ENCODE results near the gene FBXO41.

The FBXO41 gene

GRCh38 chr2:73252238-73253027, 31.8 kb downstream of the FBXO41 start:
- Histone ChIP-seq H3K9ac (ENCODE audit: low read depth, low read length) (no peak overlapping the region), H3K9me3 (ENCODE audit: control insufficient read depth, insufficient read depth, low read length) (no peaks in the 10 kb centered on the region), H3K4me1 (ENCODE audit: insufficient read depth, low read length) (peaks cover 3% of the 10 kb centered on the region; the same call in 1 of the 2 replicates), H3K36me3 (ENCODE audit: insufficient read depth, low read length) (peaks cover 44% of the 10 kb centered on the region)

DNA sequence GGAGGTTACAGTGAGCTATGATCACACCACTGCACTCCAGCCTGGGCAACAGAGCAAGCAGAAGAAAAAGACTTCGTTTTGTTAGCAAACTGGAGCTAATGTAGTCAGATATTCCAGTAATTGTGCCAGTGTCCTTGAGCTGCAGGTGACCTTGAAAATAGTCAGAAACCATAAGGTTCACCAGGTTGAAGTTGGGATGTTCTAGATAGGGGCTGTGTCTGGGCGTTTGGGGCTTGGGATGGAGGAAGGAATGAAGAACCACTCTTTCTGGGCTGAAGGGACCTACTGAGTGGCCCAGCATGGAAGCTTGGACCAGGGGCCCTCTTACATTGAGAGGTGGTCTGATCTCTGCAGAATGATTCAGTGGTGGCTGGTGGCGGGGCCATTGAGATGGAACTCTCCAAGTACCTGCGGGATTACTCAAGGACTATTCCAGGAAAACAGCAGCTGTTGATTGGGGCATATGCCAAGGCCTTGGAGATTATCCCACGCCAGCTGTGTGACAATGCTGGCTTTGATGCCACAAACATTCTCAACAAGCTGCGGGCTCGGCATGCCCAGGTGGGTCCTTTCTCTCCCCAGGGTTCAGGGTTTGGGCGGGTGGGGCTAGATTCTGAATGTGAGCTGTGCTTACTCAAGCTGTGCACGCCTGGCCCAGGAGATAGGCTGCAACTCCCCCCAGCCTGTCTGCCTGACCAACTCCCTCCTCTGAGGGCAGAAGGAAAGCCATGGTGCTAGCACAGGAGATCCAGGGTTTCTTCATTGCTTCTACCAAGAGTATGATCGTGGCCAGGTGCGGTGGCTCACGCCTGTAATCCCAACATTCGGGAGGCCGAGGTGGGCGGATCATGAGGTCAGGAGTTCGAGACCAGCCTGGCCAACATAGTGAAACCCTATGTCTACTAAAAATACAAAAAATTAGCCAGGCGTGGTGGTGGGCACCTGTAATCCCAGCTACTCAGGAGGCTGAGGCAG, 33.1 kb downstream of the FBXO41 start:
- Histone ChIP-seq H3K4me1 (ENCODE audit: insufficient read depth, low read length) (peaks cover 3% of the 10 kb centered on the region; the same call in 1 of the 2 replicates), H3K36me3 (ENCODE audit: insufficient read depth, low read length) (peaks cover 45% of the 10 kb centered on the region), H3K9ac (ENCODE audit: low read depth, low read length) (no peak overlapping the region), H3K9me3 (ENCODE audit: control insufficient read depth, insufficient read depth, low read length) (no peaks in the 10 kb centered on the region)

GRCh38 chr2:73249636-73250035, 34.6 kb downstream of the FBXO41 start:
- H3K4me1 ChIP-seq (ENCODE audit: insufficient read depth, low read length): no peaks in the 10 kb centered on the region
- no peak overlapping the region for H3K9ac ChIP-seq (ENCODE audit: low read depth, low read length)
- peaks cover 57% of the 10 kb centered on the region for H3K36me3 ChIP-seq (ENCODE audit: insufficient read depth, low read length)
- no peaks in the 10 kb centered on the region for H3K9me3 ChIP-seq (ENCODE audit: control insufficient read depth, insufficient read depth, low read length)

DNA sequence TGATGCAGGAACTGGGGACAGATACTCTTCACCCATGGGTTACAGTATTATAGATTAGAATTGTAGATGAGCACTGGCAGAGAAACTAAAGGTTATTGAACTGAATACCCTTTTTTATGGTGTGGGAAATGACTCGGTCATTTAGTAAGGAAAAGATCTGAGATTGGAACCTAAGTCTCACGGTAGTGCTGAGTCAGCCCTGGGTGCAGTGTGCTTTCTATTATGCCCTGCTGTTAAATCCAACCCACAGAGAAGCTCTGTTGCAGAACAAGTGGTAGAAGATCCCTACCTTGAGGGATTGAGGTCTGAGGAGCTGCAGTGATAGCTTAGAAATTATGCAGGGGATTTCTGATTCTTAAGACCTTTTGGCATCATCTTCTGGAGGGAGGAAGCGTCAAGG, 37.4 kb downstream of the FBXO41 start:
- H3K9ac ChIP-seq (ENCODE audit: low read depth, low read length): no peak overlapping the region
- H3K9me3 ChIP-seq (ENCODE audit: control insufficient read depth, insufficient read depth, low read length): no peaks in the 10 kb centered on the region
- H3K4me1 ChIP-seq (ENCODE audit: insufficient read depth, low read length): peaks cover 4% of the 10 kb centered on the region; the same call in 1 of the 2 replicates
- H3K36me3 ChIP-seq (ENCODE audit: insufficient read depth, low read length): peaks cover 57% of the 10 kb centered on the region

GRCh38 chr2:73244580-73244979, 39.7 kb downstream of the FBXO41 start:
- H3K36me3 ChIP-seq (ENCODE audit: insufficient read depth, low read length): peaks cover 46% of the 10 kb centered on the region
- no peak overlapping the region for H3K9ac ChIP-seq (ENCODE audit: low read depth, low read length)
- no peaks in the 10 kb centered on the region for H3K9me3 ChIP-seq (ENCODE audit: control insufficient read depth, insufficient read depth, low read length)
- H3K4me1 ChIP-seq (ENCODE audit: insufficient read depth, low read length): peaks cover 4% of the 10 kb centered on the region; the same call in 1 of the 2 replicates

- Histone ChIP-seq H3K9ac (ENCODE audit: low read depth, low read length) (no peak overlapping the region), H3K36me3 (ENCODE audit: insufficient read depth, low read length) (peaks cover 47% of the 10 kb centered on the region), H3K4me1 (ENCODE audit: insufficient read depth, low read length) (peaks cover 4% of the 10 kb centered on the region; the same call in 1 of the 2 replicates), H3K9me3 (ENCODE audit: control insufficient read depth, insufficient read depth, low read length) (no peaks in the 10 kb centered on the region)
Observed at GRCh38 chr2:73243884-73244570, 40.3 kb downstream of the FBXO41 start.

DNA sequence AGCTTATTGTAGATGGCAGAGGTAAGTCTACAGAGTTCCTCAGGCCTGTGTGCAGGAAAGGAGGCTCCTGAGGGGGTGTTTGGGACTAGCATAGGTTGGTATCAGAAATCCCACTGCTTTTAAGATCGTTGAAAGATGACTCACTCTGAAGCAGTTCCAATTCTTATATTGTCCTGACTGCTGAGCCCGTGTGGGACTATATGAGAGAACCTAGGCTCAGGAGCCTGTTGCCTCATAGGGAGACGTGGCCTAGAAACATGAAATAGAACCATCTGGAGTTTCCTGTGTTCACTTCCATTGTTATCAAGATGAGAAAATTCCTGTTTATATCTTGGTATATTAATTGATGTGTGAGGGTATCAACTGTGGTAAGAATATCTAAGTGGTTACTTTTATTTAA, 44.5 kb downstream of the FBXO41 start:
- H3K36me3 ChIP-seq (ENCODE audit: insufficient read depth, low read length): peaks cover 24% of the 10 kb centered on the region

DNA sequence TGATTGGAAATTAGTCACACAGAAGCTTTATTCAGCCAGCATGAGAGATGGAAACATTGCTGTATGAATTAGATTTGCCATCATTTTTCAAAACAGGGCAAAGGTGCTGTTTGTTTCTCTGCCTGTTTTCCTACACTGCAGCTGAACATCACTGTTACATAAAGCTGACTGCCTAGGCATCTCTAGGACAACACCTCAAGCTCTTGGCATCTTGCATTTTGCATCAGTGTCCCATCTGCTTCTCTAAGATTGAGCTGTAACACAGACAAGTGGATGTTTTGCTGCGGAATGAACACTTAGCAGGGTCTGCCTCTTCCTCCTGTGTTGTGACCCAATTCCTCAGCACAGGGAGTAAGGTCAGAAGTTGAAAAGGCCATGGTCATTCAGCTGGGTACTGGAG, 45.3 kb downstream of the FBXO41 start:
- Histone ChIP-seq H3K9ac (ENCODE audit: low read depth, low read length) (no peak overlapping the region), H3K36me3 (ENCODE audit: insufficient read depth, low read length) (peaks cover 18% of the 10 kb centered on the region), H3K4me1 (ENCODE audit: insufficient read depth, low read length) (peaks cover 15% of the 10 kb centered on the region), H3K9me3 (ENCODE audit: control insufficient read depth, insufficient read depth, low read length) (no peaks in the 10 kb centered on the region)

More for the DNA sequence above, 44.5 kb downstream of the FBXO41 start:
- Histone ChIP-seq H3K9me3 (ENCODE audit: control insufficient read depth, insufficient read depth, low read length) (no peaks in the 10 kb centered on the region), H3K9ac (ENCODE audit: low read depth, low read length) (no peak overlapping the region), H3K4me1 (ENCODE audit: insufficient read depth, low read length) (peaks cover 15% of the 10 kb centered on the region)

DNA sequence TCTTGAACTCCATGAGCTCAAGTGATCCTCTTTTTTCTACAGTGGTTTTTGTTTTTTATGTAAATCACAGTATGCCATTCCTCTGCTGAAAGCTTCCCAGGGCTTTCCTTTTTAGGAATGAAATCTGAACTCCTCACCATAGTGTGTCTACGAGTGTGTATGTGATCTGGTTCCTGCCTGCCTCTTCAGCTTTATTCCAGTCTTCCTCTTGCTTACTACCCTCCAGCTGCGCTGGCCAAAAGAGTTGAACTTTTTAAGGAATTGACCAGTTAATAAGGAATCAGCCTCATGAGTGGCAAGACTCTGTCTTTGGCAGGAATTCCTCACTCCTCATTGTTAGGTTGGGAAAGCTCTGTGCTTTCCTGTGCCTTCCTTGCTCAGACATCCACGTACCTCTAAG, 46.1 kb downstream of the FBXO41 start:
- peak overlapping the region; percentile 21 for H3K9ac ChIP-seq (ENCODE audit: low read depth, low read length)
- H3K36me3 ChIP-seq (ENCODE audit: insufficient read depth, low read length): peaks cover 17% of the 10 kb centered on the region
- peaks cover 11% of the 10 kb centered on the region for H3K4me1 ChIP-seq (ENCODE audit: insufficient read depth, low read length)
- H3K9me3 ChIP-seq (ENCODE audit: control insufficient read depth, insufficient read depth, low read length): no peaks in the 10 kb centered on the region

- peaks cover 11% of the 10 kb centered on the region for H3K4me1 ChIP-seq (ENCODE audit: insufficient read depth, low read length)
- no peak overlapping the region for H3K9ac ChIP-seq (ENCODE audit: low read depth, low read length)
- H3K36me3 ChIP-seq (ENCODE audit: insufficient read depth, low read length): peaks cover 9% of the 10 kb centered on the region; the same call in 1 of the 2 replicates
- no peaks in the 10 kb centered on the region for H3K9me3 ChIP-seq (ENCODE audit: control insufficient read depth, insufficient read depth, low read length)
Observed at GRCh38 chr2:73237168-73237567, 47.1 kb downstream of the FBXO41 start.

DNA sequence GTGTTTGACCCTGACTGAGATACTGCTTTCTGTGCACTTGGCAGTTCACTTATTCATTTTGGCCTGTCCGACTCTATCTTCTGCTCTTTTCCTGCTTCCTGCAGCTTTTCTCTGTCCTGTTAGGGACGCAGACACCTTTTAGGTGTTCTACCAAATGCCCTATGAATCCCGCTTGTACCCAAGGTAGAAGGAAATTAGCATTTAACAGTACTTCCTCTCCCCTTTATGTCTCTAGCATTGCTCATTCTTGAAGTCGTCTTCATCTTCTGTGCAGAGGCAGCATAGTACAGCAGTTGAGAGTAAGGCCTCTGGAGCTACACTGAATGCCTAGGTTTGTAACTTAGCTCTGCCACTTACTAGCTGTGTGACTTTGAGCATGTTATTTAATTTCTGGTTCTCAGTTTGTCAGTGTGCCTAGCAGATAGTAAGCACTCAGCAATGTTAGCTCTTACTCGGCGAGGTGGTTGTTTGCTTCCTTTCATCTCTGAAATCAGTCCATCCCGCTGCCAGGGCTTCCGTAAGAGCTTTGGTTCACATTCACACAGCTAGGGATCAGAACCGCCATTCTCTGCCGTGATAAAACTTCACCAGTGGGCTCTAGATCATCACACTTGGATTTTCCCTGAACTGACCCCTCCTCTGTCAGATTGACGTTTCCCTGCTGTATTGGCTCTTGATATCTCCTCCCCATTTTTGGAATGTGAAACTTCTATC, 48.8 kb downstream of the FBXO41 start:
- Histone ChIP-seq H3K9me3 (ENCODE audit: control insufficient read depth, insufficient read depth, low read length) (no peaks in the 10 kb centered on the region), H3K36me3 (ENCODE audit: insufficient read depth, low read length) (peaks cover 9% of the 10 kb centered on the region; the same call in 1 of the 2 replicates), H3K9ac (ENCODE audit: low read depth, low read length) (peak overlapping the region; percentile 83), H3K4me1 (ENCODE audit: insufficient read depth, low read length) (peaks cover 11% of the 10 kb centered on the region)

- H3K9me3 ChIP-seq (ENCODE audit: control insufficient read depth, insufficient read depth, low read length): no peaks in the 10 kb centered on the region
- H3K4me1 ChIP-seq (ENCODE audit: insufficient read depth, low read length): peaks cover 11% of the 10 kb centered on the region
- H3K9ac ChIP-seq (ENCODE audit: low read depth, low read length): peak within 1 kb of the TSS; percentile 83
- peaks cover 2% of the 10 kb centered on the region; the same call in 1 of the 2 replicates for H3K36me3 ChIP-seq (ENCODE audit: insufficient read depth, low read length)
Observed at GRCh38 chr2:73233932-73234832, 50.1 kb downstream of the FBXO41 start, which contains the start of gene CCT7. CCT7 (plus strand) TSS chr2:73234308; CDS start chr2:73234379, 71 bp downstream.
